Transverse colon (tissue), 4 donors: ENCODE data around the gene BTBD10. TPM values are rescaled to one million over a fixed set of nuclear protein-coding genes. Genes with fewer than 3 reads are reported as not detected.

ENCODE experiments used
- DNase-seq: peaks from one replicate; pipeline ENCODE4 v3.0.0-alpha.2; 2019
- H3K27ac ChIP-seq, 4 donors: fragments of 200-600 bp; sonication (generic); 2 replicates each; pipeline ENCODE4 v1.5.1; 2016 to 2018; ENCODE audit warnings: inconsistent platforms in 4 of 4
- H3K27me3 ChIP-seq: fragments of 200-600 bp; sonication (generic); 2 replicates; pipeline ENCODE4 v1.5.1; 2017; ENCODE audit warnings: inconsistent platforms
- H3K36me3 ChIP-seq, 4 donors: fragments of 200-600 bp; sonication (generic); 2 replicates each; pipeline ENCODE4 v1.5.1; 2017 to 2019; ENCODE audit warnings: inconsistent platforms in 4 of 4
- H3K4me1 ChIP-seq, 4 donors: fragments of 200-600 bp; sonication (generic); 2 replicates each; pipeline ENCODE4 v1.5.1; 2017 to 2020; ENCODE audit warnings: inconsistent platforms in 4 of 4
- H3K4me3 ChIP-seq, 4 donors: fragments of 200-600 bp; sonication (generic); 1 replicate in 1 of 4; 2 replicates in 3 of 4; pipeline versions ENCODE4 v1.5.1 to v1.6.1; 2017 to 2019; ENCODE audit warnings: inconsistent platforms in 4 of 4
- H3K9me3 ChIP-seq, 2 donors: fragments of 200-600 bp; sonication (generic); 2 replicates each; pipeline ENCODE4 v1.5.1; 2017 to 2019; ENCODE audit warnings: inconsistent platforms in 2 of 2
- CTCF ChIP-seq, 5 experiments: fragments of 200-600 bp in 3 of 5; fragments of 450-650 bp in 2 of 5; sonication (generic) in 3 of 5; IDR thresholded peaks; 1 replicate in 2 of 5; 2 replicates in 3 of 5; pipeline ENCODE4 v1.5.1; 2016 to 2017; ENCODE audit warnings: antibody characterized with exemption in 5 of 5, inconsistent platforms in 3 of 5, mild to moderate bottlenecking in 2 of 5, moderate library complexity in 1 of 5
- EP300 ChIP-seq: sonication (generic); formaldehyde crosslinking; IDR thresholded peaks from one replicate; pipeline ENCODE4 v1.6.1; 2017; ENCODE audit warnings: antibody characterized with exemption, low read depth
- POLR2A ChIP-seq: fragments of 450-650 bp; IDR thresholded peaks from one replicate; pipeline ENCODE4 v1.6.1; 2016; ENCODE audit warnings: antibody characterized with exemption, mild to moderate bottlenecking, moderate library complexity
- POLR2AphosphoS5 ChIP-seq, 3 donors: sonication (generic); formaldehyde crosslinking; IDR thresholded peaks; one replicate each; pipeline ENCODE4 v1.6.1; 2016; ENCODE audit warnings: antibody characterized with exemption in 3 of 3
- WGBS, 2 donors: methylation state at CpG; one replicate each; pipeline ENCODE4 v1.1.5; 2018; ENCODE audit warnings: low coverage in 1 of 2; 5-methylcytosine and 5-hydroxymethylcytosine counted together
- in situ Hi-C, 4 donors: fragments of 200-750 bp; cut with MboI; loops; one replicate each; pipeline versions ENCODE4 v1.15.0 to v1.15.1; 2017; ENCODE audit warnings: low sequenced_read_pairs in 3 of 4, low pct_ligation_motif_present in 1 of 4, low pct_unique_long_range_greater_than_20kb in 1 of 4
- intact Hi-C: fragments of 100-400 bp; cut with DNase I; formaldehyde crosslinking; loops from one replicate; pipeline ENCODE4 v1.15.1; 2023; ENCODE audit warnings: low total_unique reads
- total RNA-seq, 4 donors: library from RNA; depleted of rRNA; stranded (reverse); fragments of >200 nt; gene quantifications; one replicate each; pipeline ENCODE4 v1.1.0, GENCODE V29; 2016

The BTBD10 gene
- total RNA-seq, 4 donors from 2014 or later: 9.0 to 39.9 (median 32.9) TPM

GRCh38 chr11:13368041-13368446 is 95.0 kb downstream of the BTBD10 start:
- TF ChIP-seq POLR2AphosphoS5 (IDR thresholded peaks at IDR 0.05): no peak
- TF ChIP-seq POLR2A: no peak
- no peak for TF ChIP-seq EP300
- intact Hi-C loops (no loop called here), in situ Hi-C loops (no loop called here)
- Histone ChIP-seq H3K27ac (no peak overlapping the region), H3K9me3 (no peaks in the 10 kb centered on the region), H3K27me3 (no peaks in the 10 kb centered on the region), H3K4me3 (no peak overlapping the region), H3K4me1 (no peaks in the 10 kb centered on the region), H3K36me3 (peaks cover 0 to 49% (median 18%) of the 10 kb centered on the region in 4 donors)
- WGBS, 2 donors: 74 to 79% methylated on average over 5 of the region's 5 CpGs
- no peak for DNase-seq

GRCh38 chr11:13367115-13367514 is 95.9 kb downstream of the BTBD10 start:
- Histone ChIP-seq H3K4me1 (no peaks in the 10 kb centered on the region), H3K9me3 (no peaks in the 10 kb centered on the region), H3K27ac (no peak overlapping the region), H3K36me3 (peaks cover 0 to 40% (median 15%) of the 10 kb centered on the region in 4 donors), H3K4me3 (no peak overlapping the region), H3K27me3 (no peaks in the 10 kb centered on the region)
- intact Hi-C loops: no loop called here
- TF ChIP-seq POLR2A: no peak
- TF ChIP-seq CTCF (IDR thresholded peaks at IDR 0.05): no peak
- TF ChIP-seq EP300: no peak
- no peak for TF ChIP-seq POLR2AphosphoS5 (IDR thresholded peaks at IDR 0.05)
- no peak for DNase-seq
- 85 to 86% methylated on average over 2 to 4 of the region's 4 CpGs for WGBS, 2 donors
- in situ Hi-C loops: no loop called here

GRCh38 chr11:13366266-13367026 is 96.6 kb downstream of the BTBD10 start:
- DNase-seq: no peak
- Histone ChIP-seq H3K36me3 (peaks cover 0 to 33% (median 13%) of the 10 kb centered on the region in 4 donors), H3K27me3 (no peaks in the 10 kb centered on the region), H3K4me3 (no peak overlapping the region), H3K9me3 (no peaks in the 10 kb centered on the region), H3K4me1 (no peaks in the 10 kb centered on the region), H3K27ac (no peak overlapping the region)
- WGBS, 2 donors: 87 to 100% methylated on average over 4 to 7 of the region's 7 CpGs
- TF ChIP-seq POLR2AphosphoS5 (IDR thresholded peaks at IDR 0.05) (no peak), CTCF (IDR thresholded peaks at IDR 0.05) (no peak), EP300 (no peak), POLR2A (no peak)
- in situ Hi-C loops (no loop called here), intact Hi-C loops (no loop called here)

- Histone ChIP-seq H3K4me3 (no peak overlapping the region), H3K4me1 (no peaks in the 10 kb centered on the region), H3K9me3 (no peaks in the 10 kb centered on the region), H3K27ac (no peak overlapping the region), H3K27me3 (no peaks in the 10 kb centered on the region), H3K36me3 (peaks cover 0 to 26% (median 11%) of the 10 kb centered on the region in 4 donors)
- TF ChIP-seq POLR2AphosphoS5 (IDR thresholded peaks at IDR 0.05): no peak
- TF ChIP-seq POLR2A: no peak
- no peak for TF ChIP-seq EP300
- TF ChIP-seq CTCF (IDR thresholded peaks at IDR 0.05): no peak
- in situ Hi-C loops: no loop called here
- no peak for DNase-seq
- intact Hi-C loops: no loop called here
- 80 to 84% methylated on average over 1 to 2 of the region's 2 CpGs for WGBS, 2 donors
Measured at GRCh38 chr11:13364388-13364787, 98.6 kb downstream of the BTBD10 start.
